Esophagus squamous epithelium (tissue), 5 donors: Measurements from ENCODE around the gene PLK5. TPM values are rescaled to one million over a fixed set of nuclear protein-coding genes. Genes with fewer than 3 reads are reported as not detected.

Experiments used
- DNase-seq: peaks from one replicate; lab custom pipeline; 2025; lab: John Stamatoyannopoulos, UW
- H3K27ac ChIP-seq, 4 donors: fragments of 200-600 bp; sonication (generic); one replicate each; pipeline ENCODE4 v1.5.1; 2016 to 2019; ENCODE audit warnings: mild to moderate bottlenecking in 1 of 4
- H3K27me3 ChIP-seq, 4 donors: fragments of 200-600 bp; sonication (generic); 1 replicate in 3 of 4; 2 replicates in 1 of 4; pipeline versions ENCODE4 v1.5.1 to v1.6.0; 2017 to 2021; ENCODE audit warnings: antibody characterized with exemption in 1 of 4
- H3K36me3 ChIP-seq, 3 donors: fragments of 200-600 bp; sonication (generic); one replicate each; pipeline ENCODE4 v1.5.1; 2016 to 2019
- H3K4me1 ChIP-seq, 3 donors: fragments of 200-600 bp; sonication (generic); one replicate each; pipeline ENCODE4 v1.5.1; 2017 to 2019
- H3K4me3 ChIP-seq, 4 donors: fragments of 200-600 bp; sonication (generic); 1 replicate in 3 of 4; 2 replicates in 1 of 4; pipeline ENCODE4 v1.5.1; 2016 to 2019; ENCODE audit warnings: mild to moderate bottlenecking in 2 of 4, moderate library complexity in 1 of 4
- H3K9me3 ChIP-seq, 3 donors: fragments of 200-600 bp; sonication (generic); one replicate each; pipeline ENCODE4 v1.5.1; 2016 to 2019
- CTCF ChIP-seq, 6 experiments: fragments of 450-650 bp in 4 of 6; fragments of 200-600 bp in 2 of 6; sonication (generic) in 2 of 6; IDR thresholded peaks; one replicate each; pipeline ENCODE4 v1.5.1; 2016 to 2019; ENCODE audit warnings: antibody characterized with exemption in 6 of 6, mild to moderate bottlenecking in 4 of 6, moderate library complexity in 4 of 6
- POLR2A ChIP-seq, 4 donors: fragments of 450-650 bp; IDR thresholded peaks; one replicate each; pipeline ENCODE4 v1.6.1; 2017; ENCODE audit warnings: antibody characterized with exemption in 4 of 4, mild to moderate bottlenecking in 4 of 4, moderate library complexity in 3 of 4
- WGBS, 2 donors: methylation state at CpG; one replicate each; pipeline ENCODE4 v1.1.5; 2018; 5-methylcytosine and 5-hydroxymethylcytosine counted together
- intact Hi-C: fragments of 100-400 bp; cut with DNase I; formaldehyde crosslinking; loops from one replicate; pipeline ENCODE4 v1.15.0; 2022
- total RNA-seq, 4 donors: library from RNA; depleted of rRNA; stranded (reverse); fragments of >200 nt; gene quantifications; one replicate each; pipeline ENCODE4 v1.1.0, GENCODE V29; 2016
- donor health status: DM: yes; HTN: yes; CAD: no.

PLK5 gene
- total RNA-seq, 4 donors from 2014 or later: 0.19 to 0.66 TPM; not detected in 2

- H3K4me1 ChIP-seq: peaks cover 15 to 32% (median 22%) of the 10 kb centered on the region in 3 donors
- DNase-seq: no peak
- H3K4me3 ChIP-seq: no peak overlapping the region
- no peak overlapping the region for H3K27ac ChIP-seq
- no peak for TF ChIP-seq CTCF (IDR thresholded peaks at IDR 0.05)
- H3K9me3 ChIP-seq: no peaks in the 10 kb centered on the region
- peaks cover 0 to 13% (median 0%) of the 10 kb centered on the region in 4 donors for H3K27me3 ChIP-seq
- WGBS, 2 donors: 83 to 95% methylated on average over 1 to 11 of the region's 13 CpGs
- intact Hi-C loops: no loop called here
- H3K36me3 ChIP-seq: no peaks in the 10 kb centered on the region
These were observed 47.0 kb downstream of the PLK5 start for GRCh38 chr19:1570836-1571235.

- TF ChIP-seq POLR2A (IDR thresholded peaks at IDR 0.05) (no peak), CTCF (IDR thresholded peaks at IDR 0.05) (no peak)
- peaks cover 0 to 13% (median 0%) of the 10 kb centered on the region in 4 donors for H3K27me3 ChIP-seq
- H3K4me3 ChIP-seq: no peak overlapping the region
- peaks cover 10 to 26% (median 16%) of the 10 kb centered on the region in 3 donors for H3K4me1 ChIP-seq
- no peak for DNase-seq
- no peaks in the 10 kb centered on the region for H3K9me3 ChIP-seq
- intact Hi-C loops: no loop called here
- H3K27ac ChIP-seq: no peak overlapping the region
- H3K36me3 ChIP-seq: peaks cover 0 to 3% (median 0%) of the 10 kb centered on the region in 3 donors
- WGBS, 2 donors: 88 to 91% methylated on average over 12 of the region's 12 CpGs
These were observed 47.5 kb downstream of the PLK5 start for GRCh38 chr19:1571358-1571757.

- Histone ChIP-seq H3K27ac (no peak overlapping the region), H3K4me3 (no peak overlapping the region), H3K27me3 (peaks cover 0 to 13% (median 0%) of the 10 kb centered on the region in 4 donors), H3K36me3 (peaks cover 6 to 17% (median 11%) of the 10 kb centered on the region in 3 donors), H3K9me3 (no peaks in the 10 kb centered on the region), H3K4me1 (peaks cover 5 to 15% (median 7%) of the 10 kb centered on the region in 3 donors)
- intact Hi-C loops: no loop called here
- 66 to 69% methylated on average over 5 to 6 of the region's 9 CpGs for WGBS, 2 donors
- DNase-seq: no peak
- TF ChIP-seq CTCF (IDR thresholded peaks at IDR 0.05): no peak
- no peak for TF ChIP-seq POLR2A (IDR thresholded peaks at IDR 0.05)
These were observed 48.9 kb downstream of the PLK5 start for GRCh38 chr19:1572795-1573194.

- DNase-seq: no peak
- peaks cover 8 to 34% (median 15%) of the 10 kb centered on the region in 3 donors for H3K36me3 ChIP-seq
These were observed 50.7 kb downstream of the PLK5 start for GRCh38 chr19:1574354-1575136.

More at GRCh38 chr19:1574354-1575136, 50.7 kb downstream of the PLK5 start:
- 79% methylated on average over 6 to 12 of the region's 34 CpGs for WGBS, 2 donors
- TF ChIP-seq CTCF (IDR thresholded peaks at IDR 0.05): no peak
- no peak for TF ChIP-seq POLR2A (IDR thresholded peaks at IDR 0.05)
- no peak overlapping the region for H3K27ac ChIP-seq
- no peak overlapping the region for H3K4me3 ChIP-seq
- peaks cover 0 to 2% (median 0%) of the 10 kb centered on the region in 3 donors for H3K4me1 ChIP-seq
- peaks cover 0 to 4% (median 0%) of the 10 kb centered on the region in 4 donors for H3K27me3 ChIP-seq
- intact Hi-C loops: no loop called here
- H3K9me3 ChIP-seq: no peaks in the 10 kb centered on the region
